Measurements from ENCODE around the gene TUBGCP5. TPM values are rescaled to one million over a fixed set of nuclear protein-coding genes. Genes with fewer than 3 reads are reported as not detected.

TUBGCP5 gene
- total and polyA plus RNA-seq, 7 donors, result 3.0 to 32.3 (median 18.1) TPM

DNA sequence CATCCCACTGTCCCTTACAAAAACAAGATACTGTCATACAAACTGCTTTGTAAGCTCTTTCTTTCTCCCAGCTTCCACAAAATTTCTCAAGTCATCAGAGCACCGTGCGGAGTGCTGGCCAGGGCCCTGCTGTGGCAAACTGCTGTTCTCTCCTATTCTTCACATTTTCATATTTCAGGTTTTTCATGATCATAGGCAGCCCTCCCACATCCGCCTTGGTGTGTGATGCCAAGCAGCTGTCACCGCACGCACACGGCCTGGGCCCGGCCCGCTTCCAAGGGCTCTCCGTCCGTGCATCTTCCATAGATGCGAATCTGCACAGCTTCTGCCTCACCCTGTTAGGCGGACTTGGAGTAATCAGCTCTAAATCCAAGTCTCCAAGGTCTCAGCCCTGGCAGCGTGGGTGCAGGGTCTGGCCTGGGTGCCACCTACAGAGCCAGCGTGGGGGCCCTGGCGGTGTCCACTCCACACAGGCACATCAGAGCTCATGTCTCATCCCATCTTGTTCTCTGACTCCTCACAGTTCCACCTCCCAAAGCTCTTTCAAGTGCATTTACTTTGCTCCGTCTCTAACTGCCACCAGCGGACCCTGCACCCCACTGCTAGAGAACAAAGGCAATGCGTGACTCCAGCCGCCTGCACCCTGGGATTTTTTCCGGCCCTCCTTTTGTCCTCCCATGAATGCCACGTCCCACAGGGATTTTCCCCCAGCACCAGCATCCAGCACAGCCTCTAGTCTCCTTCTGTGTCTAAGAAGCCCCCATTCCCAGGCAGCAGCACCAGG is 86.4 kb downstream of the TUBGCP5 start:
- intact Hi-C loops (cut with DNase I), result loop anchor here (2.0 kb wide), 1 partner anchor 28 kb away; the partner anchor contains the start of gene CYFIP1
- no peak overlapping the region for H3K4me3 ChIP-seq
- peak overlapping the region in 3 of 4 donors; percentile 4 to 77 (median 73) for H3K27ac ChIP-seq
- no peak for TF ChIP-seq POLR2A (IDR thresholded peaks at IDR 0.05)
- no peak for TF ChIP-seq EP300 (IDR thresholded peaks at IDR 0.05)
- TF ChIP-seq, protein P1, sequence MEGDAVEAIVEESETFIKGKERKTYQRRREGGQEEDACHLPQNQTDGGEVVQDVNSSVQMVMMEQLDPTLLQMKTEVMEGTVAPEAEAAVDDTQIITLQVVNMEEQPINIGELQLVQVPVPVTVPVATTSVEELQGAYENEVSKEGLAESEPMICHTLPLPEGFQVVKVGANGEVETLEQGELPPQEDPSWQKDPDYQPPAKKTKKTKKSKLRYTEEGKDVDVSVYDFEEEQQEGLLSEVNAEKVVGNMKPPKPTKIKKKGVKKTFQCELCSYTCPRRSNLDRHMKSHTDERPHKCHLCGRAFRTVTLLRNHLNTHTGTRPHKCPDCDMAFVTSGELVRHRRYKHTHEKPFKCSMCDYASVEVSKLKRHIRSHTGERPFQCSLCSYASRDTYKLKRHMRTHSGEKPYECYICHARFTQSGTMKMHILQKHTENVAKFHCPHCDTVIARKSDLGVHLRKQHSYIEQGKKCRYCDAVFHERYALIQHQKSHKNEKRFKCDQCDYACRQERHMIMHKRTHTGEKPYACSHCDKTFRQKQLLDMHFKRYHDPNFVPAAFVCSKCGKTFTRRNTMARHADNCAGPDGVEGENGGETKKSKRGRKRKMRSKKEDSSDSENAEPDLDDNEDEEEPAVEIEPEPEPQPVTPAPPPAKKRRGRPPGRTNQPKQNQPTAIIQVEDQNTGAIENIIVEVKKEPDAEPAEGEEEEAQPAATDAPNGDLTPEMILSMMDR (IDR thresholded peaks at IDR 0.05), result no peak
- no peak for TF ChIP-seq POLR2AphosphoS5 (IDR thresholded peaks at IDR 0.05)
- H3K36me3 ChIP-seq, result no peaks in the 10 kb centered on the region
- DNase-seq, result peak; percentile 63
- no peaks in the 10 kb centered on the region for H3K27me3 ChIP-seq
- WGBS, 2 donors, result 82 to 93% methylated on average over 21 of the region's 21 CpGs
- peaks cover 0 to 93% (median 86%) of the 10 kb centered on the region in 4 donors for H3K4me1 ChIP-seq
- H3K9me3 ChIP-seq, result no peaks in the 10 kb centered on the region

DNA sequence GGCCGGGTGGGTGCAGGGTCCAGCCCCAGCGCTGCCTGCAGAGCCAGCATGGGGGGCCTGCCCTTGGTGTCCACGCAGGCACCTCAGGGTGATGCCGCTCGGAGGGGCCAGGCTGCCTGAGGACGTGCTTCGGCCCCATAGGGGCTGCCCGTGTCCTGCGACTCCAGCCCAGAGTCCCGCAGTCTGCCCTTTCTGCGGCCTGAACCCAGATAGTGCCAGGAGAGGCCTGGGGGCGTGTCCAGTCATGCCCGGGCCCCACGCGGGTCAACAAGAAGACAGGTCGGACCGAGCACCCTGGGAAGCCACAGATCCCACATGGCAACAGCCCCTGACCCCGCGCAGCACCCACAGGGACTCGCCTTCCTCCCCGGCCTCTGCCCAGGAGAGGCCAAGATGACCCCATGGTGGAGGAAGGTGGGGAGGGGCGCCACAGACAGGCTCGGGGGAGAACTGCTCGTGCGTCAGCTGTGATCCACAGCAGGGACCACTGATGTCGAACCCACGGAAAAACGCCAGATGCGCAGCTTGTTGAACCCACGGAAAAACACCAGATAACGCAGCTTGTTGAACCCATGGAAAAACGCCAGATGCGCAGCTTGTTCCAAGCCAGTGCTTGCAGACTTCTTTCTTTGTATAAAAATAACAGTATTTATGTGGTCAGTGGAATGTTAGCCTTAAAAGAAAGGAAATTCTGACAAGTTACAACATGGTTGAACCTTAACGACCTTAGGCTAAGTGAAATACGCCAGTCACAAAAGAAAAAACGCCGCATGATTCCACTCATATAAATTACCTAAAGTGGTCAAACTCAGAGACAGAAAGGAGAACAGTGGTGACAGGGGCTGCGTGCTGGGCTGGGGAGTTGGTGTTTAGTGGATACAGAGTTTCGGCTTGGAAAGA is 87.7 kb downstream of the TUBGCP5 start:
- Histone ChIP-seq H3K9me3 (no peaks in the 10 kb centered on the region), H3K4me3 (no peak overlapping the region), H3K27me3 (no peaks in the 10 kb centered on the region), H3K27ac (peak overlapping the region; percentile 9 to 77 (median 62)), H3K4me1 (peaks cover 0 to 90% (median 85%) of the 10 kb centered on the region in 4 donors), H3K36me3 (peaks cover 0 to 2% (median 0%) of the 10 kb centered on the region in 4 donors)
- 89 to 94% methylated on average over 39 of the region's 39 CpGs for WGBS, 2 donors
- intact Hi-C loops (cut with DNase I), result loop anchor here (2.0 kb wide), 1 partner anchor 29 kb away; the partner anchor contains the start of gene CYFIP1
- DNase-seq, result peak; percentile 75
- TF ChIP-seq POLR2AphosphoS5 (IDR thresholded peaks at IDR 0.05) (peak in 1 of 4 donors; percentile 7), POLR2A (IDR thresholded peaks at IDR 0.05) (no peak)

DNA sequence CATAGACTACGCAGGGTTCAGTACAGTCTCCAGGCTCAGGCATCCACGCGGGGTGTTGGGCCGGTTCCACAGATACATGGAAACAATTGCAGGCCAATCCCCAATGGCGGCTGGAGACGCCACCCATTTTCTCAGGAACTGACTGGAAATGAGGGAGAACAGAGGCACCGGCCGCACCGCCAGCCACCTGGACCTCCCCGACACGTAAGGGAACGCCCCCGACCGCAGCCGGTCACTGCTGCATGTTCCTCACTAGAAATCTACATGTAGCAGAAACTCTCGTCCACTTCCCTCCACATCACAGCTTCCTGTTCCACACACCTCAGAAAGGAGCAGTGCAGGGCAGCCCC is 88.4 kb downstream of the TUBGCP5 start:
- intact Hi-C loops (cut with DNase I), result no loop called here

DNA sequence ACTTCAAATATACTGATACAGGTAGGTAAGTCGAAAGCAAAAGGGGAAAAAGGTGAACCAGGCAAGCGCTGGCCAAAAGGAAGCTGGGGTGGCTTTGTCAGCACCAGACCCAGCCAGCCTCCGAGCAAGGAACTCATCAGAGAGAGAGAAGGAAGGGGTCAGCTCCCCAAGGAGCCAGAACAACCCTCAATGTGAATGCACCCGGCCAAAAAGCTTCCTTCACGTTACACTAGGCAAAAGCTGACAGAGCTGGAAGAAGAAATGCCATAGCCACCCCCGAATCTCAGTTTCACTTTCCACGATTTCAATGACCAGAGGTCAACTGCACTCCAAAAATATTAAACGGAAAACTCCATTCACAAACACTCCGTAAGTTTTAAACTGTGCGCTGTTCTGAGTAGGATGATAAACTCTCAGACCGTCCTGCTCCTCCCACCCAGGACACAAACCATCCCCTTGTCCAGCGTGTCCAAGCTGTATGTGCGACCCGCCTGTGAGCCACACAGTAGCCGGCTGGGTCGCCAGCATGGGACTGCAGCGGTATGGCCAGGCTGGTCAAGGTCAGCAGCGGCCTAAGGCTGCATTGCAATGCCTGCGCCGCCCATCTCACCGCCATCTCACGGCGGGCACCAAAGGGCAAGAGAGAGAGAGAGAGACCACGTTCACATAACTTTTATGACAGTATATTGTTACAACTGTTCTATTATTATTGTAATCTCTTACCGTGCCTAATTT is 88.9 kb downstream of the TUBGCP5 start:
- DNase-seq, result peak; percentile 64
- intact Hi-C loops (cut with DNase I), result no loop called here
- WGBS, 2 donors, result 84 to 85% methylated on average over 25 of the region's 25 CpGs
- Histone ChIP-seq H3K27me3 (no peaks in the 10 kb centered on the region), H3K4me1 (peaks cover 0 to 78% (median 74%) of the 10 kb centered on the region in 4 donors), H3K27ac (peak overlapping the region; percentile 35 to 77 (median 70)), H3K36me3 (peaks cover 0 to 8% (median 0%) of the 10 kb centered on the region in 4 donors), H3K4me3 (no peak overlapping the region), H3K9me3 (no peaks in the 10 kb centered on the region)
- no peak for TF ChIP-seq POLR2AphosphoS5 (IDR thresholded peaks at IDR 0.05)
- no peak for TF ChIP-seq POLR2A (IDR thresholded peaks at IDR 0.05)
- TF ChIP-seq, protein P1 (IDR thresholded peaks at IDR 0.05), result no peak
- no peak for TF ChIP-seq EP300 (IDR thresholded peaks at IDR 0.05)

More for the DNA sequence above, 88.4 kb downstream of the TUBGCP5 start:
- Histone ChIP-seq H3K9me3 (no peaks in the 10 kb centered on the region), H3K27me3 (no peaks in the 10 kb centered on the region), H3K4me1 (peaks cover 0 to 84% (median 79%) of the 10 kb centered on the region in 4 donors), H3K27ac (peak overlapping the region; percentile 35 to 77 (median 62)), H3K4me3 (no peak overlapping the region), H3K36me3 (peaks cover 0 to 8% (median 0%) of the 10 kb centered on the region in 4 donors)
- DNase-seq, result peak; percentile 60
- TF ChIP-seq POLR2AphosphoS5 (IDR thresholded peaks at IDR 0.05) (no peak), EP300 (IDR thresholded peaks at IDR 0.05) (no peak), POLR2A (IDR thresholded peaks at IDR 0.05) (no peak)
- TF ChIP-seq, protein P1 (IDR thresholded peaks at IDR 0.05), result no peak
- WGBS, 2 donors, result 90 to 96% methylated on average over 16 of the region's 16 CpGs

Other genes with a start within 250 kb of the TUBGCP5 start
- gene NIPA2, start 200.9 kb downstream of the TUBGCP5 start, total RNA-seq, result 10 to 100 TPM; 21.6 to 40.3 (median 29.9) TPM
- gene NIPA2, start 200.9 kb downstream of the TUBGCP5 start, polyA plus RNA-seq, result 10 to 100 TPM; 15.0 to 47.1 (median 25.2) TPM
- 10 to 100 TPM; 69.8 to 99.6 (median 77.2) TPM for gene CYFIP1, start 59.2 kb downstream of the TUBGCP5 start, total RNA-seq
- gene CYFIP1, start 59.2 kb downstream of the TUBGCP5 start, polyA plus RNA-seq, result 10 to 100 TPM; 45.0 to 66.4 (median 56.6) TPM
- not detected for gene GOLGA6L1, start 97.3 kb upstream of the TUBGCP5 start, total RNA-seq
- not detected for gene GOLGA6L1, start 97.3 kb upstream of the TUBGCP5 start, polyA plus RNA-seq

Data from sigmoid colon (tissue), 7 donors.